H1 (cell line): Measurements from ENCODE around the gene CERS3. TPM values are rescaled to one million over a fixed set of nuclear protein-coding genes. Genes with fewer than 3 reads are reported as not detected.

ENCODE experiments used
- CTCF ChIA-PET: fragments of 300-600 bp; sonication (Branson Sonifier 250); formaldehyde crosslinking; loops from one replicate; lab custom pipeline; 2021; ENCODE audit not compliant: partially characterized antibody; lab: Charles Lee
- POLR2A ChIA-PET: fragments of 300-600 bp; sonication (Branson Sonifier 250); formaldehyde crosslinking; loops from one replicate; lab custom pipeline; 2021; ENCODE audit warnings: inconsistent platforms; ENCODE audit not compliant: partially characterized antibody; lab: Charles Lee
- DNase-seq, 2 experiments: peaks; one replicate each; pipeline versions ENCODE4 v3.0.0 to v3.0.0-alpha.2; 2010 to 2022; ENCODE audit warnings: low spot score in 2 of 2, low read depth in 1 of 2, mixed read lengths in 1 of 2
- FAIRE-seq: peaks from 2 replicates; lab custom pipeline; 2011; peaks lifted over from hg19 to GRCh38; lab: Jason Lieb, UNC
- H2AFZ ChIP-seq: 2 replicates; pipeline ENCODE4 v1.8.1; 2012; ENCODE audit warnings: low read length, inconsistent platforms
- H2AK5ac ChIP-seq: 2 replicates; pipeline ENCODE4 v1.6.1; 2013; ENCODE audit warnings: low read depth, low read length
- H2BK120ac ChIP-seq: replicated peaks from 2 replicates; pipeline ENCODE3; 2013; ENCODE audit warnings: low read depth, low read length, inconsistent platforms
- H2BK12ac ChIP-seq: 2 replicates; pipeline ENCODE4 v1.6.1; 2013; ENCODE audit warnings: low read depth, low read length
- H2BK15ac ChIP-seq: 2 replicates; pipeline ENCODE4 v1.6.1; 2013; ENCODE audit warnings: low read length
- H2BK20ac ChIP-seq: 2 replicates; pipeline ENCODE4 v1.6.1; 2013; ENCODE audit warnings: low read length
- H2BK5ac ChIP-seq: 2 replicates; pipeline ENCODE4 v1.6.1; 2013; ENCODE audit warnings: low read depth, low read length
- H3K14ac ChIP-seq: 2 replicates; pipeline ENCODE4 v1.6.1; 2013; ENCODE audit warnings: inconsistent platforms; ENCODE audit not compliant: insufficient read length
- H3K18ac ChIP-seq: 2 replicates; pipeline ENCODE4 v1.6.1; 2013; ENCODE audit warnings: low read length; ENCODE audit errors: extremely low read depth
- H3K23ac ChIP-seq: 2 replicates; pipeline ENCODE4 v1.6.1; 2013; ENCODE audit warnings: inconsistent platforms; ENCODE audit not compliant: insufficient read length
- H3K23me2 ChIP-seq: 2 replicates; pipeline ENCODE4 v1.6.1; 2013; ENCODE audit warnings: low read depth, low read length
- H3K27ac ChIP-seq: 2 replicates; pipeline ENCODE4 v1.6.1; 2011; ENCODE audit warnings: low read depth, low read length, inconsistent platforms
- H3K27me3 ChIP-seq, 4 experiments: replicated peaks in 1 of 4; 1 replicate in 1 of 4; 2 replicates in 3 of 4; pipeline versions ENCODE4 v1.6.1 to v1.8.1; 2011 to 2013; ENCODE audit warnings: low read length in 3 of 4, mild to moderate bottlenecking in 3 of 4, inconsistent platforms in 2 of 4, mixed read lengths in 2 of 4, moderate library complexity in 1 of 4; ENCODE audit not compliant: control insufficient read depth in 3 of 4, insufficient read depth in 3 of 4; ENCODE audit errors: extremely low read depth in 1 of 4
- H3K36me3 ChIP-seq, 4 experiments: 2 replicates each; pipeline versions ENCODE4 v1.6.1 to v1.8.1; 2011 to 2013; ENCODE audit warnings: mild to moderate bottlenecking in 4 of 4, low read length in 3 of 4, moderate library complexity in 2 of 4, control low read depth in 1 of 4, inconsistent platforms in 1 of 4; ENCODE audit not compliant: insufficient read depth in 4 of 4, control insufficient read depth in 2 of 4
- H3K4ac ChIP-seq: replicated peaks from 2 replicates; pipeline ENCODE3; 2013; ENCODE audit warnings: low read length, low read depth, mixed read lengths, inconsistent platforms; ENCODE audit not compliant: insufficient read length
- H3K4me1 ChIP-seq, 4 experiments: replicated peaks in 1 of 4; 1 replicate in 1 of 4; 2 replicates in 3 of 4; pipeline versions ENCODE4 v1.6.1 to v1.8.1; 2011 to 2013; ENCODE audit warnings: low read length in 3 of 4, inconsistent platforms in 2 of 4, mixed read lengths in 1 of 4; ENCODE audit not compliant: insufficient read depth in 4 of 4, control insufficient read depth in 3 of 4
- H3K4me2 ChIP-seq, 2 experiments: 2 replicates each; pipeline versions ENCODE4 v1.6.1 to v1.8.1; 2011 to 2013; ENCODE audit warnings: low read depth in 2 of 2, low read length in 2 of 2, control low read depth in 1 of 2, inconsistent platforms in 1 of 2, mild to moderate bottlenecking in 1 of 2; ENCODE audit not compliant: insufficient read depth in 1 of 2
- H3K4me3 ChIP-seq, 4 experiments: fragments of 200-600, 300-600 bp in 1 of 4; sonication (generic), shearing (Covaris generic), sonication (Bioruptor Twin) in 1 of 4; 2 replicates each; pipeline versions ENCODE4 v1.5.1 to v1.8.1; 2011 to 2016; ENCODE audit warnings: low read length in 4 of 4, low read depth in 3 of 4, control low read depth in 2 of 4, inconsistent platforms in 2 of 4, mild to moderate bottlenecking in 2 of 4, mixed read lengths in 1 of 4, moderate library complexity in 1 of 4; ENCODE audit not compliant: insufficient read depth in 2 of 4; ENCODE audit errors: extremely low read depth in 1 of 4
- H3K56ac ChIP-seq: replicated peaks from 2 replicates; pipeline ENCODE3; 2013; ENCODE audit warnings: low read depth, mild to moderate bottlenecking, mixed read lengths, low read length, inconsistent platforms; ENCODE audit not compliant: insufficient read length
- H3K79me1 ChIP-seq: 2 replicates; pipeline ENCODE4 v1.6.1; 2013; ENCODE audit warnings: low read depth, low read length, control low read depth
- H3K79me2 ChIP-seq, 2 experiments: 2 replicates each; pipeline versions ENCODE4 v1.6.1 to v1.8.1; 2012 to 2013; ENCODE audit warnings: low read length in 2 of 2, mild to moderate bottlenecking in 2 of 2, inconsistent platforms in 1 of 2; ENCODE audit not compliant: insufficient read depth in 2 of 2, control insufficient read depth in 1 of 2
- H3K9ac ChIP-seq, 4 experiments: replicated peaks in 1 of 4; 1 replicate in 1 of 4; 2 replicates in 3 of 4; pipeline versions ENCODE4 v1.6.1 to v1.8.1; 2011 to 2013; ENCODE audit warnings: low read depth in 3 of 4, low read length in 3 of 4, control low read depth in 2 of 4, mild to moderate bottlenecking in 2 of 4, moderate library complexity in 2 of 4, inconsistent platforms in 1 of 4; ENCODE audit errors: extremely low read depth in 1 of 4
- H3K9me3 ChIP-seq, 2 experiments: 2 replicates each; pipeline versions ENCODE4 v1.6.1 to v1.8.1; 2012 to 2013; ENCODE audit warnings: mild to moderate bottlenecking in 2 of 2, moderate library complexity in 2 of 2, control low read depth in 1 of 2, inconsistent platforms in 1 of 2, low read depth in 1 of 2, low read length in 1 of 2, mixed read lengths in 1 of 2; ENCODE audit not compliant: insufficient read depth in 2 of 2
- H4K20me1 ChIP-seq, 2 experiments: replicated peaks in 1 of 2; 2 replicates each; pipeline versions ENCODE3 to v1.8.1; 2011 to 2013; ENCODE audit warnings: inconsistent platforms in 2 of 2, low read length in 2 of 2, mild to moderate bottlenecking in 1 of 2; ENCODE audit not compliant: insufficient read depth in 2 of 2, control insufficient read depth in 1 of 2
- H4K5ac ChIP-seq: 2 replicates; pipeline ENCODE4 v1.6.1; 2013; ENCODE audit warnings: low read length, low read depth, mixed read lengths, inconsistent platforms; ENCODE audit not compliant: insufficient read length
- H4K8ac ChIP-seq: 2 replicates; pipeline ENCODE4 v1.8.0; 2013; ENCODE audit warnings: mild to moderate bottlenecking, moderate library complexity, low read length, inconsistent platforms; ENCODE audit not compliant: insufficient read depth; ENCODE audit errors: extremely low read depth
- H4K91ac ChIP-seq: replicated peaks from 2 replicates; pipeline ENCODE3; 2013; ENCODE audit warnings: low read length, mixed read lengths, inconsistent platforms; ENCODE audit not compliant: insufficient read length
- CTBP2 ChIP-seq: IDR thresholded peaks from 2 replicates; pipeline ENCODE4 v1.7.0; 2011; ENCODE audit warnings: borderline replicate concordance, mild to moderate bottlenecking, moderate library complexity, mixed read lengths, low read length; ENCODE audit not compliant: insufficient read depth, insufficient read length
- CTCF ChIP-seq, 3 experiments: IDR thresholded peaks; 1 replicate in 2 of 3; 2 replicates in 1 of 3; pipeline versions ENCODE4 v1.5.1 to v1.6.1; 2011; ENCODE audit warnings: low read length in 3 of 3, mild to moderate bottlenecking in 3 of 3, inconsistent platforms in 2 of 3, low read depth in 1 of 3, moderate library complexity in 1 of 3; ENCODE audit not compliant: insufficient read depth in 1 of 3; ENCODE audit errors: control extremely low read depth in 1 of 3
- PHF8 ChIP-seq: fragments of 200-600 bp; sonication (generic); conservative IDR thresholded peaks from 2 replicates; pipeline ENCODE4 v1.7.1; 2012; ENCODE audit warnings: low read depth, mild to moderate bottlenecking, inconsistent platforms, low read length, moderate library complexity
- SRF ChIP-seq: IDR thresholded peaks from 2 replicates; pipeline ENCODE4 v1.6.1; 2011; ENCODE audit warnings: mild to moderate bottlenecking, low read depth, low read length, moderate library complexity
- TAF7 ChIP-seq: optimal IDR thresholded peaks from 2 replicates; pipeline ENCODE3; 2011; ENCODE audit warnings: low read depth, mild to moderate bottlenecking, inconsistent platforms, low read length, moderate library complexity, borderline replicate concordance
- TBP ChIP-seq: IDR thresholded peaks from 2 replicates; pipeline ENCODE4 v1.6.1; 2011; ENCODE audit warnings: low read depth, low read length, improper control_type of control experiment
- WGBS, 2 experiments: shearing (Covaris generic) in 1 of 2; methylation state at CpG; one replicate each; pipeline versions ENCODE4 v1.1.6 to v1.1.7; 2013 to 2015; ENCODE audit warnings: low lambda C conversion rate in 2 of 2, mixed read lengths in 2 of 2, inconsistent platforms in 1 of 2, low coverage in 1 of 2, missing lambda C conversion rate in 1 of 2; ENCODE audit not compliant: insufficient replicate concordance in 2 of 2, insufficient coverage in 1 of 2, insufficient read length in 1 of 2; ENCODE audit errors: extremely low coverage in 1 of 2, missing lambda C conversion rate in 1 of 2; 5-methylcytosine and 5-hydroxymethylcytosine counted together
- polyA plus RNA-seq, 7 experiments: library from polyadenylated mRNA; depleted of rRNA in 3 of 7; stranded (reverse) in 5 of 7; unstranded in 2 of 7; fragments of >200 nt in 5 of 7; fragments of 200-250 nt in 2 of 7; gene quantifications; 1 replicate in 5 of 7; 2 replicates in 1 of 7; 4 replicates in 1 of 7; pipeline versions ENCODE4 v1.2.1 to v1.2.3, GENCODE V29; 2011 to 2013; ENCODE audit warnings: missing spikeins in 2 of 7, mixed read lengths in 2 of 7
- total RNA-seq: library from RNA; stranded (reverse); fragmentation: NEBNext Ultra II Directional; extraction: Animal tissue kit (Norgen Biotek cat#: 25700); gene quantifications from 2 replicates; pipeline ENCODE4 v1.2.1, GENCODE V29; 2021

The CERS3 gene
- total and polyA plus RNA-seq, 2 of the 8 experiments (the other 6 are each of a cell fraction or from before 2014, with no cell fraction given): 0.62 TPM; not detected in 1

GRCh38 chr15:100547961-100548360, 19.2 kb upstream of the CERS3 start:
- H4K20me1 ChIP-seq: no peaks in the 10 kb centered on the region
- H3K4ac ChIP-seq: no peak overlapping the region
- H2BK5ac ChIP-seq: no peak overlapping the region
- H3K4me1 ChIP-seq: no peaks in the 10 kb centered on the region
- H3K4me3 ChIP-seq: no peak overlapping the region
- no peak overlapping the region for H4K8ac ChIP-seq
- H3K79me1 ChIP-seq: no peaks in the 10 kb centered on the region
- no peak overlapping the region for H2BK15ac ChIP-seq
- H3K79me2 ChIP-seq: no peaks in the 10 kb centered on the region
- no peak overlapping the region for H4K91ac ChIP-seq
- no peak overlapping the region for H2AFZ ChIP-seq
- no peak overlapping the region for H3K18ac ChIP-seq
- no peak overlapping the region for H3K56ac ChIP-seq
- H3K14ac ChIP-seq: no peak overlapping the region
- no peaks in the 10 kb centered on the region for H3K36me3 ChIP-seq
- no peak overlapping the region for H3K23ac ChIP-seq
- FAIRE-seq (no peak), DNase-seq (no peak)
- H3K23me2 ChIP-seq: no peaks in the 10 kb centered on the region
- H3K27me3 ChIP-seq: no peaks in the 10 kb centered on the region
- POLR2A ChIA-PET: no interaction called here
- no peak overlapping the region for H2BK120ac ChIP-seq
- H3K27ac ChIP-seq: no peak overlapping the region
- WGBS, 2 experiments: 81% methylated on average over 5 of the region's 5 CpGs; no CpG with 5 or more reads in 1 of the 2 experiments
- peaks cover 20 to 39% of the 10 kb centered on the region in 2 experiments; a peak in 3 of 4 replicates for H3K9me3 ChIP-seq
- H2BK20ac ChIP-seq: no peak overlapping the region
- no peak overlapping the region for H3K9ac ChIP-seq
- no peak overlapping the region for H4K5ac ChIP-seq
- H2BK12ac ChIP-seq: no peak overlapping the region
- H3K4me2 ChIP-seq: no peak overlapping the region
- H2AK5ac ChIP-seq: no peak overlapping the region
- CTCF ChIA-PET: no interaction called here
- TF ChIP-seq TAF7 (no peak), CTCF (IDR thresholded peaks at IDR 0.05; ENCODE audit: control extremely low read depth in 1 of 3, insufficient read depth in 1 of 3, low read depth in 1 of 3, low read length in 3 of 3) (no peak), TBP (no peak), CTBP2 (no peak), SRF (no peak), PHF8 (no peak)
